Suprapubic skin (tissue), 4 donors: ENCODE data around the gene RPL36A.

Experiments used
- CTCF ChIP-seq, 2 donors: fragments of 200-600 bp in 1 of 2; fragments of 450-650 bp in 1 of 2; sonication (generic) in 1 of 2; IDR thresholded peaks; one replicate each; pipeline ENCODE4 v1.5.1; 2016 to 2019; ENCODE audit warnings: antibody characterized with exemption in 2 of 2, mild to moderate bottlenecking in 1 of 2, moderate library complexity in 1 of 2
- POLR2A ChIP-seq, 2 donors: fragments of 450-650 bp; IDR thresholded peaks; one replicate each; pipeline ENCODE4 v1.6.1; 2017; ENCODE audit warnings: antibody characterized with exemption in 2 of 2, mild to moderate bottlenecking in 2 of 2, moderate library complexity in 2 of 2
- POLR2AphosphoS5 ChIP-seq, 3 donors: sonication (generic); formaldehyde crosslinking; IDR thresholded peaks; one replicate each; pipeline ENCODE4 v1.6.1; 2017; ENCODE audit warnings: antibody characterized with exemption in 3 of 3

- TF ChIP-seq CTCF (IDR thresholded peaks at IDR 0.05) = no peak
- no peak for TF ChIP-seq POLR2A (IDR thresholded peaks at IDR 0.05)
- no peak for TF ChIP-seq POLR2AphosphoS5 (IDR thresholded peaks at IDR 0.05)
Observed at GRCh38 chrX:101388604-101389003, 2.2 kb upstream of the RPL36A start.
